GM12878 (cell line): Measurements from ENCODE around the gene OR10J4. TPM values are rescaled to one million over a fixed set of nuclear protein-coding genes. Genes with fewer than 3 reads are reported as not detected.

Experiments
- ATAC-seq: fragments of 200-7000 bp; cut with Tn5 transposase; 3 replicates; pipeline ENCODE4 v1.9.1; 2020; ENCODE audit warnings: mild to moderate bottlenecking, moderate library complexity
- BruUV-seq: library from RNA; stranded (reverse); fragments of 400-500 nt; replicated peaks from 2 replicates; lab custom pipeline; 2021; lab: Mats Ljungman, UMichigan
- CTCF ChIA-PET: fragments of 300-600 bp; sonication (Branson Sonifier 250); formaldehyde crosslinking; extraction: SDS; loops from one replicate; lab custom pipeline; 2021; ENCODE audit warnings: inconsistent platforms; lab: Yijun Ruan, JAX
- POLR2A ChIA-PET: fragments of 350-600 bp; formaldehyde crosslinking; extraction: SDS; loops from one replicate; lab custom pipeline; 2021; ENCODE audit warnings: inconsistent platforms; lab: Charles Lee
- RAD21 ChIA-PET: fragments of 300-600 bp; sonication (Branson Sonifier 250); formaldehyde crosslinking; loops from one replicate; lab custom pipeline; 2023; ENCODE audit warnings: antibody characterized with exemption; ENCODE audit not compliant: unreplicated experiment; lab: Charles Lee
- SMC1A ChIA-PET: fragments of 300-600 bp; sonication (Branson Sonifier 250); formaldehyde crosslinking; loops from one replicate; lab custom pipeline; 2023; ENCODE audit not compliant: unreplicated experiment, uncharacterized antibody; lab: Charles Lee
- DNase-seq: peaks from one replicate; pipeline ENCODE4 v3.0.0-alpha.2; 2011; ENCODE audit warnings: low read depth, low spot score
- FAIRE-seq: peaks from 3 replicates; lab custom pipeline; 2011; peaks lifted over from hg19 to GRCh38; lab: Jason Lieb, UNC
- H2AFZ ChIP-seq: 2 replicates; pipeline ENCODE4 v1.6.0; 2011; ENCODE audit warnings: low read depth, low read length, control low read depth; ENCODE audit not compliant: control insufficient read depth
- H3K27ac ChIP-seq: 2 replicates; pipeline ENCODE4 v1.5.1; 2011; ENCODE audit warnings: control low read depth; ENCODE audit not compliant: control insufficient read depth, insufficient read depth
- H3K27me3 ChIP-seq, 2 experiments: replicated peaks in 1 of 2; 2 replicates each; pipeline versions ENCODE4 v1.6.0 to v1.6.1; 2011; ENCODE audit warnings: low read length in 1 of 2; ENCODE audit not compliant: control insufficient read depth in 2 of 2, insufficient read depth in 2 of 2
- H3K36me3 ChIP-seq, 2 experiments: 2 replicates each; pipeline ENCODE4 v1.5.1; 2011; ENCODE audit warnings: low read length in 1 of 2; ENCODE audit not compliant: control insufficient read depth in 2 of 2, insufficient read depth in 2 of 2
- H3K4me1 ChIP-seq: 2 replicates; pipeline ENCODE4 v1.6.1; 2011; ENCODE audit warnings: mild to moderate bottlenecking, low read length, moderate library complexity, mixed read lengths; ENCODE audit not compliant: control insufficient read depth, insufficient read depth
- H3K4me2 ChIP-seq: 2 replicates; pipeline ENCODE4 v1.6.0; 2011; ENCODE audit warnings: control low read depth; ENCODE audit not compliant: control insufficient read depth, insufficient read depth
- H3K4me3 ChIP-seq: fragments of 200-600 bp; sonication (generic); 2 replicates; pipeline ENCODE4 v1.5.1; 2016
- H3K79me2 ChIP-seq: 2 replicates; pipeline ENCODE4 v1.6.0; 2011; ENCODE audit warnings: low read length; ENCODE audit not compliant: control insufficient read depth, insufficient read depth
- H3K9ac ChIP-seq: 2 replicates; pipeline ENCODE4 v1.8.0; 2011; ENCODE audit warnings: low read length, control low read depth, mixed read lengths; ENCODE audit not compliant: control insufficient read depth, insufficient read depth
- H3K9me3 ChIP-seq: replicated peaks from 3 replicates; pipeline ENCODE4 v1.5.1; 2011; ENCODE audit warnings: mild to moderate bottlenecking, low read length; ENCODE audit not compliant: control insufficient read depth, insufficient read depth
- H4K20me1 ChIP-seq: 2 replicates; pipeline ENCODE4 v1.6.0; 2011; ENCODE audit not compliant: control insufficient read depth, insufficient read depth
- CREM ChIP-seq: IDR thresholded peaks from 2 replicates; pipeline ENCODE4 v1.6.1; 2014; ENCODE audit warnings: antibody characterized with exemption, low read depth
- FOS ChIP-seq: IDR thresholded peaks from 3 replicates; pipeline ENCODE4 v1.6.1; 2011; ENCODE audit warnings: borderline replicate concordance; ENCODE audit not compliant: insufficient read length; ENCODE audit errors: extremely low read depth
- GABPA ChIP-seq: IDR thresholded peaks from 2 replicates; pipeline ENCODE4 v1.6.1; 2014; ENCODE audit warnings: antibody characterized with exemption, low read depth, mild to moderate bottlenecking, inconsistent platforms
- IRF5 ChIP-seq: fragments of 450-650 bp; IDR thresholded peaks from 2 replicates; pipeline ENCODE4 v1.6.1; 2017; ENCODE audit warnings: borderline replicate concordance
- JUNB ChIP-seq: IDR thresholded peaks from 2 replicates; pipeline ENCODE4 v1.6.1; 2016; ENCODE audit warnings: antibody characterized with exemption, mild to moderate bottlenecking
- NFYB ChIP-seq: IDR thresholded peaks from 2 replicates; pipeline ENCODE4 v1.6.1; 2011; ENCODE audit warnings: low read depth, mild to moderate bottlenecking, low read length, improper control_type of control experiment, moderate library complexity; ENCODE audit not compliant: insufficient read depth
- NR2C2 ChIP-seq: IDR thresholded peaks from 2 replicates; pipeline ENCODE4 v1.6.1; 2011; ENCODE audit warnings: borderline replicate concordance, low read depth; ENCODE audit not compliant: control insufficient read depth, insufficient read length
- PKNOX1 ChIP-seq: fragments of 450-650 bp; IDR thresholded peaks from 2 replicates; pipeline ENCODE4 v1.6.1; 2016; ENCODE audit warnings: mild to moderate bottlenecking
- POLR2AphosphoS2 ChIP-seq: IDR thresholded peaks from 2 replicates; pipeline ENCODE4 v1.6.1; 2011; ENCODE audit warnings: low read depth, mild to moderate bottlenecking, low read length, improper control_type of control experiment, moderate library complexity
- RB1 ChIP-seq: fragments of 450-650 bp; formaldehyde crosslinking; IDR thresholded peaks from 2 replicates; pipeline ENCODE4 v1.6.1; 2017; ENCODE audit warnings: mild to moderate bottlenecking, borderline replicate concordance
- SMAD5 ChIP-seq: IDR thresholded peaks from 2 replicates; pipeline ENCODE4 v1.6.1; 2016; ENCODE audit warnings: antibody characterized with exemption, low read depth
- SPI1 ChIP-seq: IDR thresholded peaks from 2 replicates; pipeline ENCODE4 v1.6.1; 2011; ENCODE audit warnings: low read depth, mild to moderate bottlenecking, low read length, moderate library complexity, borderline replicate concordance; ENCODE audit not compliant: insufficient read depth
- TCF12 ChIP-seq: IDR thresholded peaks from 2 replicates; pipeline ENCODE4 v1.6.1; 2011; ENCODE audit warnings: low read depth, mild to moderate bottlenecking, low read length
- YBX1 ChIP-seq: fragments of 450-650 bp; IDR thresholded peaks from 2 replicates; pipeline ENCODE4 v1.6.1; 2016; ENCODE audit warnings: antibody characterized with exemption
- ZBED1 ChIP-seq: IDR thresholded peaks from 2 replicates; pipeline ENCODE4 v1.6.1; 2016; ENCODE audit warnings: borderline replicate concordance
- ZNF207 ChIP-seq: fragments of 450-650 bp; IDR thresholded peaks from 2 replicates; pipeline ENCODE4 v1.6.1; 2014; ENCODE audit warnings: antibody characterized with exemption, mild to moderate bottlenecking, borderline replicate concordance
- ZNF24 ChIP-seq: fragments of 450-650 bp; IDR thresholded peaks from 2 replicates; pipeline ENCODE4 v1.6.1; 2017; ENCODE audit warnings: antibody characterized with exemption, mild to moderate bottlenecking
- ZNF622 ChIP-seq: fragments of 450-650 bp; IDR thresholded peaks from 2 replicates; pipeline ENCODE4 v1.6.1; 2017; ENCODE audit warnings: mild to moderate bottlenecking, inconsistent platforms
- WGBS: methylation state at CpG from one replicate; pipeline ENCODE4 v1.1.6; 2016; ENCODE audit warnings: low lambda C conversion rate; ENCODE audit not compliant: insufficient replicate concordance, insufficient coverage; ENCODE audit errors: missing lambda C conversion rate; 5-methylcytosine and 5-hydroxymethylcytosine counted together
- in situ Hi-C: fragments of 300-500 bp; cut with MboI; formaldehyde crosslinking; loops from 9 replicates; pipeline ENCODE4 v1.14.3; 2018; ENCODE audit warnings: mixed read lengths
- intact Hi-C: fragments of 100-400 bp; cut with micrococcal nuclease; formaldehyde crosslinking; loops from one replicate; pipeline ENCODE4 v1.14.2; 2022; ENCODE audit not compliant: unreplicated experiment
- polyA plus RNA-seq, 11 experiments: library from polyadenylated mRNA; depleted of rRNA in 4 of 11; unstranded in 6 of 11; stranded (reverse) in 5 of 11; fragments of >200 nt; fragmentation: Nextera tagmentation in 4 of 11; fragmentation: Illumina TruSeq in 1 of 11; extraction: Ambion mirVana in 4 of 11; extraction: Trizol in 1 of 11; gene quantifications; 1 replicate in 1 of 11; 2 replicates in 10 of 11; pipeline versions ENCODE4 v1.2.1 to v1.2.3, GENCODE V29; 2011 to 2016; ENCODE audit warnings: inconsistent platforms in 2 of 11, missing spikeins in 2 of 11, low read depth in 1 of 11
- total RNA-seq, 4 experiments: library from RNA; depleted of rRNA in 3 of 4; stranded (reverse); fragments of >200 nt in 3 of 4; fragmentation: Illumina TruSeq in 1 of 4; extraction: Trizol in 1 of 4; gene quantifications; 2 replicates each; pipeline versions ENCODE4 v1.2.1 to v1.2.3, GENCODE V29; 2013 to 2021

The OR10J4 gene
- total and polyA plus RNA-seq, 10 of the 15 experiments (the other 5 are each of a cell fraction or from before 2014, with no cell fraction given): not detected

- SMC1A ChIA-PET: no interaction called here
- Histone ChIP-seq H4K20me1 (no peaks in the 10 kb centered on the region), H3K79me2 (no peaks in the 10 kb centered on the region), H3K4me2 (no peak overlapping the region), H3K9me3 (no peaks in the 10 kb centered on the region), H3K9ac (no peak overlapping the region), H3K4me3 (no peak overlapping the region), H3K4me1 (no peaks in the 10 kb centered on the region), H3K27ac (no peak overlapping the region), H3K36me3 (no peaks in the 10 kb centered on the region), H3K27me3 (no peaks in the 10 kb centered on the region), H2AFZ (no peak overlapping the region)
- CTCF ChIA-PET: no interaction called here
- BruUV-seq: no TSS peak
- FAIRE-seq (no peak), ATAC-seq (no peak), DNase-seq (no peak)
- 2% methylated on average over 4 of the region's 4 CpGs for WGBS
- POLR2A ChIA-PET: no interaction called here
- RAD21 ChIA-PET: no interaction called here
- in situ Hi-C loops: no loop called here
- no peak for TF ChIP-seq NR2C2
- no peak for TF ChIP-seq ZNF24
- no peak for TF ChIP-seq ZBED1
- TF ChIP-seq NFYB: no peak
- no peak for TF ChIP-seq ZNF207
- no peak for TF ChIP-seq CREM
- no peak for TF ChIP-seq YBX1
- no peak for TF ChIP-seq PKNOX1
- TF ChIP-seq SPI1: no peak
- no peak for TF ChIP-seq FOS
- TF ChIP-seq GABPA: no peak
- no peak for TF ChIP-seq JUNB
- TF ChIP-seq RB1: no peak
- TF ChIP-seq SMAD5: no peak
- TF ChIP-seq TCF12: no peak
- no peak for TF ChIP-seq ZNF622
- no peak for TF ChIP-seq IRF5
- no peak for TF ChIP-seq POLR2AphosphoS2
- intact Hi-C loops: no loop called here
Observed at GRCh38 chr1:159443066-159443750, 11.2 kb downstream of the OR10J4 start.
